Testis (tissue), 2 donors: ENCODE data around the gene SH3RF3.

Source experiments
- CTCF ChIP-seq, 3 experiments: fragments of 450-650 bp in 2 of 3; fragments of 200-600 bp in 1 of 3; sonication (generic) in 1 of 3; IDR thresholded peaks; one replicate each; pipeline ENCODE4 v1.5.1; 2016 to 2019; ENCODE audit warnings: antibody characterized with exemption in 3 of 3, mild to moderate bottlenecking in 2 of 3, moderate library complexity in 1 of 3
- POLR2A ChIP-seq: fragments of 450-650 bp; IDR thresholded peaks from one replicate; pipeline ENCODE4 v1.6.1; 2017; ENCODE audit warnings: antibody characterized with exemption, mild to moderate bottlenecking, moderate library complexity

- TF ChIP-seq CTCF (IDR thresholded peaks at IDR 0.05) (no peak), POLR2A (no peak)
These were observed 22.5 kb downstream of the SH3RF3 start for GRCh38 chr2:109151519-109151918.
